SKM-1 (cell line): ENCODE measurements around the gene METAP1.
"Not testable (repeated sequence)": the region's sequence is repeated elsewhere in the genome, so short reads cannot be mapped to it uniquely, and the experiment has no call there.

Source experiments
- DNase-seq: peaks from one replicate; lab custom pipeline; 2025; ENCODE audit not compliant: unreplicated experiment; lab: John Stamatoyannopoulos, UW

The METAP1 gene

GRCh38 chr4:99054428-99054994 lies 59.0 kb downstream of the METAP1 start:
- DNase-seq = no peak

- no peak for DNase-seq
Measured at GRCh38 chr4:99058228-99058627, 62.7 kb downstream of the METAP1 start.

GRCh38 chr4:99059550-99059949 lies 64.0 kb downstream of the METAP1 start:
- no peak for DNase-seq

GRCh38 chr4:99061048-99061700 lies 65.7 kb downstream of the METAP1 start:
- DNase-seq = no peak

DNA sequence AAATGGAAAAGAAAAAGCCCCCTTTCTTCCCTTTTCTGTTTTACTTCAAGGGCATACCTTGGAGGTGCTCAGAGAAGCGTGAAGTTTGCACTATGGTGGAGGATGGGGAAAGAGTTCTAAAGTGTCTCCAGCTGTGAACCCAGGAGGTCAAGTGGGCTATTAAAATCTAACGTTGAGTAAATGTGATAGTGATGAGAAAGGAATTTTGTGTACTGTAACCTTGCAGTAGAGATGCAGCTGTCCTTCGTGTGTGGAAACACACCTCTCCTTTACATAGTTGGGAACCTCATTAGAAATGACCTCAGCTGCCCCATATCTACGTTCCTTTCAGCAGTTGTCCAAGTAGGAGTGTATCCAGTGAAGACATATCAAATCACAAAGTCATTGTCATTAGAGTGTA lies 66.6 kb downstream of the METAP1 start:
- DNase-seq = no peak

DNA sequence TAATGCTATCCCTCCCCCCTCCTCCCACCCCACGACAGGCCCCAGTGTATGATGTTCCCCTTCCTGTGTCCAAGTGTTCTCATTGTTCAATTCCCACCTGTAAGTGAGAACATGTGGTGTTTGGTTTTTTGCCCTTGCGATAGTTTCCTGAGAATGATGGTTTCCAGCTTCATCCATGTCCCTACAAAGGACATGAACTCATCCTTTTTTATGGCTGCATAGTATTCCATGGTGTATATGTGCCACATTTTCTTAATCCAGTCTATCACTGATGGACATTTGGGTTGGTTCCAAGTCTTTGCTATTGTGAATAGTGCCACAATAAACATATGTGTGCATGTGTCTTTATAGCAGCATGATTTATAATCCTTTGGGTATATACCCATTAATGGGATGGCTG lies 70.0 kb downstream of the METAP1 start:
- DNase-seq = not testable (repeated sequence)

- no peak for DNase-seq
Measured at GRCh38 chr4:99067617-99068016, 72.1 kb downstream of the METAP1 start.

DNA sequence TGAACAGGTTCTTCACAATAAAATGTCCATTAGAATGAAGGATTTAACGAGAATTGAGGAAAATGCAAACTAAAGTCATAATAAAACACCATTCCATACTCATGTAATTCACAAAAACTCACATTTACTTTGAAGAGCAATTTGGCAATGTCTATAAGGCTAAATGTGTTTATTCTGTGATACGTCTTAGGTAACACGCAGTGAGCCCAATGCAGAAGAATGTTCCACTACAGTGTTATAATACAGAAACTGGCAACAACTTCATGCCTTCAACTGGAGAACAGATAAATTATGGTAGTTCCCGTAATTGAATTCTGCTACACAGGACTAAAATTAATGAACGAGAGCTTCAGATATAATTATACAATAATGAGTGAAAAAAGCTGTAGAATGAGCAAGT lies 75.6 kb downstream of the METAP1 start:
- DNase-seq = no peak

DNA sequence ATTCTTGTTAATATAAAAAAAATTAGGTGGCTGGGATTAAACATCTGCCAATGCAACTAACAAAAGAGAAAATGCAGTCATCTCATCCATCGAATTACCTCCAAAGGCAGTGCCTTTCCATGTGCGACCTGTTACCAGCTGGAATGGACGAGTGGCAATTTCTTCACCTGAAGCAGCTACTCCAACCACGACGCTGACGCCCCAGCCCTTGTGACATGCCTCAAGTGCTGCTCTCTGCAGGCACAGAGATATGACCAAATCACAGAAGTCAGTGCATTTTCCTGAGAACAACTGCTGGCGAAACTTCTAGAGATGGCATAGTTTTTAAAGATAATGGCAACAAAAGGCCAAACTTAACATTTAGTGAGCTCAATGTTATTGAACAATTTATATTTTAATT lies 79.3 kb downstream of the METAP1 start:
- DNase-seq = no peak

DNA sequence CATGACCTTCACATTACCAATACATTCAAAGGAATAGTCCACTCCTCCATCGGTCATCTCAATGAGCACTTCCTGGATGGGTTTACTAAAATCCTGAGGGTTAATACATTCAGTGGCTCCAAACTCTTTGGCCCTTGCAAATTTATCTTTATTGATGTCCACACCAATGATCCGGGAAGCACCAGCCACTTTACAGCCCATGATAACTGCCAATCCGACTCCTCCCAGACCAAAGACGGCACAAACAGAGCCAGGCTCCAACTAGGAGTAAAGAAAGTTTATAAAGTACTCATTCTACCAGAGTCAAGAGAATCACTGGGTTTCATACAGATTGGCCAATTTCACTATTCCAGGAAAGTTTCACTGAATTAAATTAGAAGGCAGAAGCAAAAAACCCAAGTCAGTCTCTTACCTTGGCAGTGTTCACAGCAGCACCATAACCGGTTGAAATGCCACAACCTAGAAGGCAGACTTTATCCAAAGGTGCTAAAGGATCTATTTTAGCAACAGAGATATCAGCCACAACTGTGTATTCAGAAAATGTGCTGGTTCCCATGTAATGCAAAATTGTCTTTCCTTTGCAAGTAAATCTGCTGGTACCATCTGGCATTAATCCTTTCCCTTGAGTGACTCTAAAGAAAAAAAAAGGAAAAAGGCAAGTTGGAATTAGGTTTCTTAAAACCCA lies 80.9 kb downstream of the METAP1 start:
- DNase-seq = no peak

- no peak for DNase-seq
Measured at GRCh38 chr4:99077177-99077576, 81.7 kb downstream of the METAP1 start.

DNA sequence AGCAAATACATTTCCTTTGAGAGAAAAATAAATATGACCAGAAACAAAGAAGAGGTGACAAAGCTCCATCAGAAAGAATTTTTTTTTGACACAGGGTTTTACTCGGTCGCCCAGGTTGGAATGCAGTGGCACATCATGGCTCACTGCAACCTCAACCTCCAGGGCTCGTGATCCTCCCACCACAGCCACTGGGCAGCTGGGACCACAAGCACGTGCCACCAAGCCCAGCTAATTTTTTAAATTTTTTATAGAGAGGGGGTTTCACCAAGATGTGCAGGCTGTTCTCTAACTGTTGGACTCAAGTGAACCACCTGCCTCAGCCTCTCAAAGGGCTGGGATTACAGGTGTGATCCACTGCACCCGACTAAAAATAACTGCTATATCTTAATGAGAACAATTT lies 82.8 kb downstream of the METAP1 start:
- no peak for DNase-seq

- DNase-seq = no peak
Measured at GRCh38 chr4:99078931-99079624, 83.6 kb downstream of the METAP1 start.

DNA sequence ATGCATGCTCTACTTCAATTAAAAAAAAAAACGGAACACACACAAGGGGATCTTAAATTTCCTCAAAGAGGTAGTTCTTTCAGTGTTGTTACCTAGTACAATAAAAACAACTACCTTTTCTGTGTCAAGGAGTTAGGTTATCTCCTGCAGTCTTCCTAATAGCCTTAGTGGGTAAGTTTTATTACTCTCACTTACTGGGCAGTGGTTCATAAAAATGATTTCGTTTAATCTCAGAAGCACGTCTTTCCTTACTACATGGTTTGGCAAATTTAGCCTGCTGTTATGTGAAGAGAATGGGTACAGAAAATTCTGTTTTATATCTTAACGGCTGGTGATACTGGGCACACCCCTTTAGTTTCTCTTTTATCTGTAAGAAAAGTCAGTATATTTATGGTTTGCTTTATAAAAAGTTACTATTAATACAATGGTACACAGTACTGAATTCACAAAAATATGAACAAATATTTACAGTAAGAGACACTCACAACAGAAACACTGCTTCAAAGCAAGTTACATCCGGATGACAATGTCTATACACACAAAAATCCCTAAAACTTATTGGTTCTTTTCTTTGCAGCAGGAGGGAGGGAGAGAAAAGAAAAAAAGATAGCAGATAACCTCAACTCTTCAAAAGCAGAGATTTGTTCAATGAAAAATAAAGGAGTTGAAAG lies 84.2 kb downstream of the METAP1 start:
- no peak for DNase-seq

DNA sequence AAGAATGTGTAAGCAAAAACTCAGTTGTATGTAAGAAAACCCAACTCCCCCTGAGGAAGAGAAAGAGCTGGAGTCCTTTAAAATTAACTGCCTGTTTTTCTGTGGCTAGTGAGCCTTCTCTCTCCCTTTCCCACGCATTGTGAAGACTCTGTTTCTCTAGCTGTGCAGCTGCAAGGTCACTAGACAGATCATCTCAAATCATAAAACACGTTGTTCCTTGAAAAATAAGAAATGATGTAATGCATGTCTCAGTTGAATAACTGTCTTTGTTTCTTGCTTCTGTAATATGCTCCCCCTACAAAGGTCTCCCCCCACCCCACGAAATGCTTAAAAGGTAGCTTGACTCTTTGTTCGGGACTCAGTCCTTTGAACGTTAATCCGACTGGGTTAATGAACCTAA lies 85.3 kb downstream of the METAP1 start:
- DNase-seq = not testable (repeated sequence)

GRCh38 chr4:99082192-99082591 lies 86.7 kb downstream of the METAP1 start:
- no peak for DNase-seq

- no peak for DNase-seq
Measured at GRCh38 chr4:99084595-99084994, 89.1 kb downstream of the METAP1 start.

DNA sequence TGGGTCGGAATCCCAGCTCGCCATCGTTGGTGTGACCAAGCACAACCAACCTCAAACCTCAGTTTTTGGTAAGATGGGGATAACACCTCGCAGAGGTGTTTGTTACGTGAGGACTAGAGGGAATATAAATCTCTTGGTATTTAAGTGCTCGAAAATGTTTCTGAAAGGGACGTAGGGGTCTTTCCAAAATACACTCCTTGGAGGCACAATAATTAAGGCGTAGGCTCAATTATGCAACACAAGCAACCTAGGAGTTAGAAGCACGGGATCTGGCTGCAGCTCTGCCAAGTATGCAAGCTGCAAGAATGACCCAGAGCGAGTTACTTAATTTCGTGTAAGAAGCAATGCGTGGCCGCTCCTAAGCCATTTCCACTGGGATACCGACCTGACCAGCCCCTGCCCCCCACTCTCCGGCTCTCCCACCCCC lies 92.5 kb downstream of the METAP1 start:
- peak; percentile 15 for DNase-seq

GRCh38 chr4:99088481-99089365 lies 93.2 kb downstream of the METAP1 start, which contains the start of gene ADH5:
Gene ADH5 (minus strand): TSS chr4:99088788. CDS start chr4:99088700, 88 bp downstream.
- DNase-seq = peak; percentile 77
